Gastrocnemius medialis (tissue), 4 donors: ENCODE data around the gene WDFY4. TPM values are rescaled to one million over a fixed set of nuclear protein-coding genes. Genes with fewer than 3 reads are reported as not detected.
"Not testable (repeated sequence)": the region's sequence is repeated elsewhere in the genome, so short reads cannot be mapped to it uniquely, and the experiment has no call there.

Experiments used
- ATAC-seq, 2 donors: fragments of 150-250 bp; one replicate each; pipeline ENCODE4 v1.9.1; 2016
- DNase-seq, 2 donors: peaks; one replicate each; pipeline ENCODE4 v3.0.0-alpha.2; 2019
- H3K27ac ChIP-seq, 4 donors: fragments of 200-600 bp; sonication (generic); 1 replicate in 1 of 4; 2 replicates in 3 of 4; pipeline ENCODE4 v1.5.1; 2016 to 2018; ENCODE audit warnings: mild to moderate bottlenecking in 2 of 4, moderate library complexity in 1 of 4
- H3K27me3 ChIP-seq, 3 donors: fragments of 200-600 bp; sonication (generic) in 2 of 3; 1 replicate in 1 of 3; 2 replicates in 2 of 3; pipeline versions ENCODE4 v1.5.1 to v1.6.0; 2016 to 2019; ENCODE audit warnings: mild to moderate bottlenecking in 1 of 3, moderate library complexity in 1 of 3
- H3K36me3 ChIP-seq, 2 donors: fragments of 200-600 bp; sonication (generic) in 1 of 2; one replicate each; pipeline ENCODE4 v1.5.1; 2017 to 2018
- H3K4me1 ChIP-seq, 2 donors: fragments of 200-600 bp; sonication (generic) in 1 of 2; one replicate each; pipeline ENCODE4 v1.5.1; 2016 to 2017; ENCODE audit warnings: mild to moderate bottlenecking in 2 of 2
- H3K4me3 ChIP-seq, 4 donors: fragments of 200-600 bp; sonication (generic) in 3 of 4; 1 replicate in 1 of 4; 2 replicates in 3 of 4; pipeline ENCODE4 v1.5.1; 2016 to 2019; ENCODE audit warnings: mild to moderate bottlenecking in 2 of 4
- H3K9me3 ChIP-seq, 3 donors: fragments of 200-600 bp; sonication (generic) in 2 of 3; 1 replicate in 1 of 3; 2 replicates in 2 of 3; pipeline ENCODE4 v1.5.1; 2016 to 2019
- POLR2A ChIP-seq, 2 donors: fragments of 450-650 bp; IDR thresholded peaks; one replicate each; pipeline ENCODE4 v1.6.1; 2017; ENCODE audit warnings: antibody characterized with exemption in 2 of 2, mild to moderate bottlenecking in 2 of 2, moderate library complexity in 2 of 2
- in situ Hi-C, 4 donors: fragments of 200-750 bp; cut with MboI; loops; one replicate each; pipeline versions ENCODE4 v1.15.0 to v1.8.0; 2017; ENCODE audit warnings: low sequenced_read_pairs in 4 of 4
- intact Hi-C: fragments of 100-400 bp; cut with DNase I; formaldehyde crosslinking; loops from one replicate; pipeline ENCODE4 v1.15.1; 2023; ENCODE audit warnings: low total_unique reads
- total RNA-seq, 4 donors: library from RNA; depleted of rRNA; stranded (reverse); fragments of >200 nt; gene quantifications; one replicate each; pipeline versions ENCODE4 v1.1.0 to v1.2.3, GENCODE V29; 2016
- TF ChIP-seq, protein P1 (sequence below), 5 experiments: fragments of 450-650 bp in 3 of 5; fragments of 200-600 bp in 2 of 5; sonication (generic) in 2 of 5; IDR thresholded peaks in 4 of 5; conservative IDR thresholded peaks in 1 of 5; 1 replicate in 4 of 5; 2 replicates in 1 of 5; pipeline ENCODE4 v1.5.1; 2016 to 2019; ENCODE audit warnings: antibody characterized with exemption in 5 of 5, mild to moderate bottlenecking in 3 of 5, moderate library complexity in 3 of 5

The WDFY4 gene
- total RNA-seq, 4 donors from 2014 or later, result 0.29 to 0.94 (median 0.59) TPM

DNA sequence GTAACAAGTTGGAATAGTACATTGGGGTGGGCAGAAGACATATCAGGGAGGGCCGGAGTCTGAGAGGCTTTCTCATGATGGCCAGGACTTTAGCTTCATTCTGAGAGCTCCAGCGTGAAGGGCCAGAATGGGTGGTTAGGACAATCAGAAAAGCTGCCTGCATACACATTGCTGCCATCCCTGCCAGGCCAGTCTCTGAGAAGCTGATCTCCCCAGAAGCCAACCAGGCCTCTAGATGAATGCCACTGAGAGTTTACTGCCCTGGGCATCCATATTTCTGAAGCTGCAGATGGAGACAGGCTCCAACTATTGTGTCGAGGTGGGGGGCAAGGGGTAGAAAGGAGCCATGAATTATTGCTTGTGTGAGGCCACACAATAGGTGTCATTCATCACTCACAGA is 47.8 kb upstream of the WDFY4 start:
- Histone ChIP-seq H3K27ac (no peak overlapping the region), H3K9me3 (no peaks in the 10 kb centered on the region), H3K4me3 (no peak overlapping the region), H3K36me3 (no peaks in the 10 kb centered on the region), H3K27me3 (peaks cover 0 to 4% (median 3%) of the 10 kb centered on the region in 3 donors), H3K4me1 (no peaks in the 10 kb centered on the region)
- no peak for TF ChIP-seq POLR2A (IDR thresholded peaks at IDR 0.05)
- TF ChIP-seq, protein P1, sequence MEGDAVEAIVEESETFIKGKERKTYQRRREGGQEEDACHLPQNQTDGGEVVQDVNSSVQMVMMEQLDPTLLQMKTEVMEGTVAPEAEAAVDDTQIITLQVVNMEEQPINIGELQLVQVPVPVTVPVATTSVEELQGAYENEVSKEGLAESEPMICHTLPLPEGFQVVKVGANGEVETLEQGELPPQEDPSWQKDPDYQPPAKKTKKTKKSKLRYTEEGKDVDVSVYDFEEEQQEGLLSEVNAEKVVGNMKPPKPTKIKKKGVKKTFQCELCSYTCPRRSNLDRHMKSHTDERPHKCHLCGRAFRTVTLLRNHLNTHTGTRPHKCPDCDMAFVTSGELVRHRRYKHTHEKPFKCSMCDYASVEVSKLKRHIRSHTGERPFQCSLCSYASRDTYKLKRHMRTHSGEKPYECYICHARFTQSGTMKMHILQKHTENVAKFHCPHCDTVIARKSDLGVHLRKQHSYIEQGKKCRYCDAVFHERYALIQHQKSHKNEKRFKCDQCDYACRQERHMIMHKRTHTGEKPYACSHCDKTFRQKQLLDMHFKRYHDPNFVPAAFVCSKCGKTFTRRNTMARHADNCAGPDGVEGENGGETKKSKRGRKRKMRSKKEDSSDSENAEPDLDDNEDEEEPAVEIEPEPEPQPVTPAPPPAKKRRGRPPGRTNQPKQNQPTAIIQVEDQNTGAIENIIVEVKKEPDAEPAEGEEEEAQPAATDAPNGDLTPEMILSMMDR (IDR thresholded peaks at IDR 0.05 in 4 of 5, conservative IDR thresholded peaks at IDR 0.05 in 1 of 5), result no peak
- intact Hi-C loops, result no loop called here
- in situ Hi-C loops, result no loop called here
- ATAC-seq (no peak), DNase-seq (no peak)

DNA sequence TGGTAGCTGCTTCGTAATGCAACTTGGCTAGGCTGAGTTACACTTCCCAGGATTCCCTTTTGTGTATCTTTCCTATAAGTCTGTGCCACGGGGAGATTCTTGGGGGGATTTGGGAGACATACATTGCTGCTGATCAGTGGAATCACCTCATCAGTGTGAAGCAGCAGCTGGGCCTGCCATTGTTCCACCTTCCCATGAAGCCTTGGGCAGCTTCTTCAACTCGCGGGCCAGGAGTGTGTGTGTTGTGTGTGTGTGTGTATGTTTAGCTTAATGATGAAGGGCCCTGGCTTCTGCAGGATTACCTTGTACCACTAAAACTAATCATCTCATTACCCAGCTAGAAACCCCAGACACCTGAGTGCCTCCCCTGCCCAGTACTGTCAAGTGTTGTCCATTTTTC is 46.5 kb upstream of the WDFY4 start:
- no peaks in the 10 kb centered on the region for H3K4me1 ChIP-seq
- intact Hi-C loops, result no loop called here

DNA sequence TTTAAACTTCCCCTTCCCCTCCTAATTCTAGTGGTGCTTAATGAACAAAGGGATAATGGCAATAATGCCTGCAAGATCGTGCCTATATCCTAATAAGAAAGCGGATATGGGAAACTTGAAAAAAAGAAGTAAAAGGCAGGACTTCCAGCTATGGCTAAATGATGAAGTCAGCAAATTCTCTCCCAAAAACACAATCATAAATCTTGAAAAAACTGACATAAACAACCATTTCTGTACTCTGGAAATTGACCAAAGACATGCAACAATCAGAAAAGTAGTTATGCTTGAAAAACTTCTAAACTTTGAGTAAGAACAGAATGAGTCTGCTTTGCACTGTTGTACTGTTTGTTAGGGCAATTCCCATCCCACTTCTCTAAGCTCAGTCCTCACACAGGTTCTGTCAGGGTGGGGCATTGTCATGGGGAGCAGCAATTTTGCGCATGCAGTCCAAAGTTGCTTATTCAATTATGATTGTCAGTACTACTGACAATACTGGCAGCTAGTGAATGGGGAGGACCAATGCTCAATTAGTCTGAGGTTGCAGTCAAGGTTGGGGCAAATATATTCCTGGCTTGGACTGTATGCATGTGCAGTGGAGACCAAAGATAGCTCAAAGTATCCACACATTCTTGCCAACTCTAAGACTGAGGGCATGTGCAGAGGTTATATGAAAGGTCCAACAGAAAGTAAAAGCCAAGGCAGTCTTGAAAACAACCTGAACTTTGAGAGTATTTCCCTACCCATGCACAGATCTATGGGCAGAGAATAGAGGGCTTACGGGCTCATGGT is 45.7 kb upstream of the WDFY4 start:
- in situ Hi-C loops, result no loop called here
- Histone ChIP-seq H3K36me3 (no peaks in the 10 kb centered on the region), H3K9me3 (no peaks in the 10 kb centered on the region), H3K4me1 (no peaks in the 10 kb centered on the region), H3K27ac (no peak overlapping the region), H3K27me3 (peaks cover 0 to 4% (median 3%) of the 10 kb centered on the region in 3 donors), H3K4me3 (no peak overlapping the region)
- DNase-seq (no peak), ATAC-seq (no peak)
- TF ChIP-seq, protein P1 (IDR thresholded peaks at IDR 0.05 in 4 of 5, conservative IDR thresholded peaks at IDR 0.05 in 1 of 5), result no peak
- no peak for TF ChIP-seq POLR2A (IDR thresholded peaks at IDR 0.05)
- intact Hi-C loops, result no loop called here

More for the DNA sequence above, 46.5 kb upstream of the WDFY4 start:
- no peak overlapping the region for H3K27ac ChIP-seq
- DNase-seq (no peak), ATAC-seq (no peak)
- no peak overlapping the region for H3K4me3 ChIP-seq
- H3K36me3 ChIP-seq, result no peaks in the 10 kb centered on the region
- H3K9me3 ChIP-seq, result no peaks in the 10 kb centered on the region
- in situ Hi-C loops, result no loop called here
- peaks cover 0 to 4% (median 3%) of the 10 kb centered on the region in 3 donors for H3K27me3 ChIP-seq
- TF ChIP-seq, protein P1 (IDR thresholded peaks at IDR 0.05 in 4 of 5, conservative IDR thresholded peaks at IDR 0.05 in 1 of 5), result no peak
- TF ChIP-seq POLR2A (IDR thresholded peaks at IDR 0.05), result no peak

DNA sequence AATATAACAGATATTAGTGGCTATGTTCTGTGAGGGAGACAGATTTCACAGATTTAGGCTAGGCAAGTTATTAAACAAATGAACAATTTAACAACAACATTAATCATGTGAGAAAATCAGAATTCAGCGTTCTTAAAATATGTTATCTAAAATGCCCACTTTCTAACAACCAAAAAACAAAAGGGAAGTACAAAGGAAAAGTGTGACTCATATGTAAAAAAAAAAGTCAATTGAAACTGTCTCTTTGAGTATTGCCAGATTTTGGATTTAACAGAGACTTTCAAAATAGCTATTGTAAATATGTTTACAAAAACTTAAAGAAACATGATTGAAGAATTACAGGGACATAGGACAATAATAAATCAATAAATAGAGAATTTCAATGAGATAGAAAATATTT is 45.0 kb upstream of the WDFY4 start:
- DNase-seq, result no peak
- no peak for TF ChIP-seq POLR2A (IDR thresholded peaks at IDR 0.05)
- Histone ChIP-seq H3K27ac (no peak overlapping the region), H3K4me1 (no peaks in the 10 kb centered on the region), H3K4me3 (no peak overlapping the region), H3K9me3 (no peaks in the 10 kb centered on the region), H3K36me3 (no peaks in the 10 kb centered on the region), H3K27me3 (peaks cover 0 to 4% (median 3%) of the 10 kb centered on the region in 3 donors)
- ATAC-seq, result no peak
- in situ Hi-C loops, result no loop called here
- intact Hi-C loops, result no loop called here

DNA sequence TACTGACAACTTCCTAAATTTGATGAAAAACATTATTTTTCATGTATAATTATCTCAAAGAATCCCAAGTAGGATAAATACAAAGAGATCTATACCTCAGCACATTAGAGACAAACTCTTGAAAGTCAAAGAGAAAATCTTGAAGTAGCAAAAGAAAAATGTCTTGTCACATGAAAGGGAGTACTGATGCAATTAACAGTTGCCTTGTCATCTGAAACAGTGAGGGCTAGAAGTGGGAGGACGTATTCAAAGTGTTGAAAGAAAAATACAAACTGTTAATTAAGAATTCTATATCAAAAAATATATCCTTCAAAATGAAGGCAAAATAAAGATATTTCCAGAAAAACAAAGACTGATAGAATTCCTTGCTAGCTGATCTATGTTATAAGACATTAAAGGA is 44.3 kb upstream of the WDFY4 start:
- in situ Hi-C loops, result no loop called here
- Histone ChIP-seq H3K27ac (no peak overlapping the region), H3K4me1 (no peaks in the 10 kb centered on the region), H3K9me3 (no peaks in the 10 kb centered on the region), H3K36me3 (no peaks in the 10 kb centered on the region), H3K4me3 (no peak overlapping the region), H3K27me3 (peaks cover 0 to 4% (median 3%) of the 10 kb centered on the region in 3 donors)
- TF ChIP-seq, protein P1 (IDR thresholded peaks at IDR 0.05 in 4 of 5, conservative IDR thresholded peaks at IDR 0.05 in 1 of 5), result no peak
- TF ChIP-seq POLR2A (IDR thresholded peaks at IDR 0.05), result no peak
- DNase-seq (no peak), ATAC-seq (no peak)
- intact Hi-C loops, result no loop called here

DNA sequence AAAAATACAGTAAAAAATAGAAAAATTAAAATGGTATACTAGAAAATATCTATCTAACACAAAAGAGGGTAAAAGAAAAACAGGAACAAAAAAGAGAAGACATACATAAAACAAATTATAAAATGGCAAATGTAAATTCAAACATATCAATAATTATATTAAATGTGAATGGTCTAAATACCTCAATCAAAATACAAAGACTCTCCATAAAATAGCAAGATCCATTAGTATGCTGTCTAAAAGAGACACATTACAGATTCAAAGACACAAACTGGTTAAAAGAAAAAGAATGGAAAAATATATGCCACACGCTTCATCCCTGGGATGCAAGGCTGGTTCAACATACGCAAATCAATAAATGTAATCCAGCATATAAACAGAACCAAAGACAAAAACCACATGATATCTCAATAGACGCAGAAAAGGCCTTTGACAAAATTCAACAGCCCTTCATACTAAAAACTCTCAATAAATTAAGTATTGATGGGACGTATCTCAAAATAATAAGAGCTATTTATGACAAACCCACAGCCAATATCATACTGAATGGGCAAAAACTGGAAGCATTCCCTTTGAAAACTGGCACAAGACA is 43.5 kb upstream of the WDFY4 start:
- ATAC-seq, H3K9me3 ChIP-seq, in situ Hi-C loops, H3K4me3 ChIP-seq, H3K27me3 ChIP-seq, H3K4me1 ChIP-seq, H3K36me3 ChIP-seq, H3K27ac ChIP-seq, DNase-seq, intact Hi-C loops: not testable (repeated sequence)
